Fibroblast of pulmonary artery (primary cell): ENCODE measurements around the gene TMEM238.

ENCODE experiments used
- DNase-seq: peaks from one replicate; pipeline ENCODE4 v3.0.0-alpha.2; 2010; ENCODE audit warnings: low read depth
- H3K4me3 ChIP-seq: replicated peaks from 2 replicates; pipeline ENCODE4 v1.5.1; 2011; ENCODE audit warnings: low read depth, mild to moderate bottlenecking, control low read depth, low read length, moderate library complexity
- TF ChIP-seq, protein P1 (sequence below): IDR thresholded peaks from 2 replicates; pipeline ENCODE4 v1.5.1; 2011; ENCODE audit warnings: mild to moderate bottlenecking, control low read depth, low read length, inconsistent platforms; ENCODE audit errors: missing control alignments

The TMEM238 gene

DNA sequence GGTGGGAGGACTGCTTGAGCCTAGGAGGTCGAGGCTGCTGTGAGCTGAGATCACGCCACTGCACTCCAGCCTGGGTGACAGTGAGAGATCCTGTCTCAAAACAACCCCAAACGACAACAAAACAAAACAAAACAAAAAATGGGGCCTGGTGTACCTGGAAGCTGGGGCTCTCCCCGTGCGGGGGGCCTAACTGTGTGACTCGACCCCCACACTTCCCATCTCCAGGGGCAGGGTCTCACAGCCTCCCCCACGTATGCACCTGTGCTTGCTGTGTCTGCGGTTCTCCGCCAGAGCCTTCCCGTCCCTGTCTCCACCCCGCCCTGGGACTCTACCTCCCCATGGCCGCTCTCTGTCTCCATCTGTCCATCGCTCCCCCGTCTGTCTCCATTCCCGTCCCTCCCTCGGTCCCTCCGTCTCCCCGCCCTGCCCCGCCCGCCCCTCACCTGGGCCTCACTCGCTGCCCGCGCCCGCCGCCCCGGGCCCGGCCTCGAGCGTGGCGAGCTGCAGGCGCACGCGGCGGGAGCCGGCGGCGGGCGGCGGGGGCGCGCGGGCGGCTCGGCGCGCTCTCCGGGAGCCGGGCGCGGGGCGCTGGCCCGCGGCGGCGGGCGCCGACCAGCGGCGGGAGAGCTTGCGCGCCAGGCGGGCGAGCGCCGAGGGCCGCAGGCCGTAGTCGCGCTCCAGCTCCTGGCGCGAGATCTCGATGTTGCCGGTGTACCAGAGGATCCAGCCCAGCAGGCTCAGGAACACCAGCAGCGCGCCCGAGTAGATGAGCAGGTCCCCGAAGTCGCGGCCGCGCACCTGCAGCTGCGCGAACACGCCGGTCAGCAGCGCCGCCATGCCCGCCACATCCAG, 587 bp downstream of the TMEM238 start:
- TF ChIP-seq, protein P1, sequence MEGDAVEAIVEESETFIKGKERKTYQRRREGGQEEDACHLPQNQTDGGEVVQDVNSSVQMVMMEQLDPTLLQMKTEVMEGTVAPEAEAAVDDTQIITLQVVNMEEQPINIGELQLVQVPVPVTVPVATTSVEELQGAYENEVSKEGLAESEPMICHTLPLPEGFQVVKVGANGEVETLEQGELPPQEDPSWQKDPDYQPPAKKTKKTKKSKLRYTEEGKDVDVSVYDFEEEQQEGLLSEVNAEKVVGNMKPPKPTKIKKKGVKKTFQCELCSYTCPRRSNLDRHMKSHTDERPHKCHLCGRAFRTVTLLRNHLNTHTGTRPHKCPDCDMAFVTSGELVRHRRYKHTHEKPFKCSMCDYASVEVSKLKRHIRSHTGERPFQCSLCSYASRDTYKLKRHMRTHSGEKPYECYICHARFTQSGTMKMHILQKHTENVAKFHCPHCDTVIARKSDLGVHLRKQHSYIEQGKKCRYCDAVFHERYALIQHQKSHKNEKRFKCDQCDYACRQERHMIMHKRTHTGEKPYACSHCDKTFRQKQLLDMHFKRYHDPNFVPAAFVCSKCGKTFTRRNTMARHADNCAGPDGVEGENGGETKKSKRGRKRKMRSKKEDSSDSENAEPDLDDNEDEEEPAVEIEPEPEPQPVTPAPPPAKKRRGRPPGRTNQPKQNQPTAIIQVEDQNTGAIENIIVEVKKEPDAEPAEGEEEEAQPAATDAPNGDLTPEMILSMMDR: no peak
- H3K4me3 ChIP-seq: peak overlapping the region; percentile 40
- peak; percentile 73 for DNase-seq

DNA sequence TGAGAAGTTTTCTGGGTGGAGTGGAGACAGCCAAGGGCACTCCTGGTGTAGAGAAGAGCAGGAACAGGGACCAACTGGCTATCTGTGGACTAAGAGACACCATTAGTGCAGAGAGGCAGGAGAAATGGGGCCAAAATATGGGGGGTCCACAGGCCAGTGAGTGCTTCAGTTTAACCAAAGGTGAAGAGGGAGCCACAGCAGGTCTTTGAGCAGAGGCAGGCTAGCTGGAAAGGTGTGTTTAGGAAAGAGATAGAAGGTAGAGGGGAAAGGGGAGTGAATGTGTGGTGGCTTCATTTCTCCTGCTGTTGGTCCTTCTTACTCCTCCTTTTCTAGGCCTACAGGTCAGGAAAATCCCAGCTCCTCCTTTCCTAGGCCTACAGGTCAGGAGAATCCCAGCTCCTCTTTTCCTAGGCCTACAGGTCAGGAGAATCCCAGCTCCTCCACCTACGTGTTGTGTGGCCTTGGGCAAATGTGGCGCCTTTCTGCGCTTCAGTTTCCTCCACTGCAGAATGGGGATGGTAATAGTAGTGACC, 1.5 kb downstream of the TMEM238 start:
- no peak for DNase-seq
- no peak overlapping the region for H3K4me3 ChIP-seq
- TF ChIP-seq, protein P1: no peak

DNA sequence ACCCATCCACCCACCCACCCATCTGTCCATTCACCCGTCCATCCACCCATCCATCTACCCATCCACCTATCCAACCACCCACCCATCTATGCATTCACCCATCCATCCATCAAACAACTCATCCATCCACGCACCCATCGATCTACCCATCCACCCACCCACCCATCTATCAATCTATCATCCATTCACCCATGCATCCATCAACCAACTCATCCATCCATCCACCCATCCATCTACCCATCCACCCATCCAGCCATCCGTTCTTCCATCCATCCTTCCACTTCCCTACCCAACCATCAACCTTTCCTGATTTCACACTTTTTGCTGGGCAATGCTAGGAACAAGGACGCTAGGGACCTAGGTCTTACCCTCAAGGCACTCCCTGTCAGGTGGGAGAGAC, 2.1 kb downstream of the TMEM238 start:
- DNase-seq: no peak
- TF ChIP-seq, protein P1: no peak
- no peak overlapping the region for H3K4me3 ChIP-seq

DNA sequence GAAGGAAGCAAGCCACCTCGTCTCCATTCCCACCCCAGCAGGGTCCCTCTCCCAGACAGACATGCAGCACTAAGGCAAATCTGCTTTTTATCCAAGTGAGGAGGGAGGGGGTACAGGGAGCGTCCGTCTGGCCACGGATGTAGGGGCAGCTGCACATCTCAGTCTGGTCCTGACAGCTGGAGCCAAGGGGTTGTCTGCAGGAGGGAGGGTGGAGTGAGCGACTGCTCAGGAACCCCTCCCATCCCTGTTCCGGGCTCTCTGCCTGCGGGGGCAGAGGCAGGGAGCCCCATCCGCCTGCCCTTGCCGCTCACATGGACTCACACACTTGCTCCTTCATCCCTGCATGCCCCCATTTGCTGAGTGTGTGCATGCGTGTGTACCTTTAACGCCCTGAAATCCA, 4.9 kb downstream of the TMEM238 start:
- H3K4me3 ChIP-seq: no peak overlapping the region
- TF ChIP-seq, protein P1: no peak
- DNase-seq: no peak

DNA sequence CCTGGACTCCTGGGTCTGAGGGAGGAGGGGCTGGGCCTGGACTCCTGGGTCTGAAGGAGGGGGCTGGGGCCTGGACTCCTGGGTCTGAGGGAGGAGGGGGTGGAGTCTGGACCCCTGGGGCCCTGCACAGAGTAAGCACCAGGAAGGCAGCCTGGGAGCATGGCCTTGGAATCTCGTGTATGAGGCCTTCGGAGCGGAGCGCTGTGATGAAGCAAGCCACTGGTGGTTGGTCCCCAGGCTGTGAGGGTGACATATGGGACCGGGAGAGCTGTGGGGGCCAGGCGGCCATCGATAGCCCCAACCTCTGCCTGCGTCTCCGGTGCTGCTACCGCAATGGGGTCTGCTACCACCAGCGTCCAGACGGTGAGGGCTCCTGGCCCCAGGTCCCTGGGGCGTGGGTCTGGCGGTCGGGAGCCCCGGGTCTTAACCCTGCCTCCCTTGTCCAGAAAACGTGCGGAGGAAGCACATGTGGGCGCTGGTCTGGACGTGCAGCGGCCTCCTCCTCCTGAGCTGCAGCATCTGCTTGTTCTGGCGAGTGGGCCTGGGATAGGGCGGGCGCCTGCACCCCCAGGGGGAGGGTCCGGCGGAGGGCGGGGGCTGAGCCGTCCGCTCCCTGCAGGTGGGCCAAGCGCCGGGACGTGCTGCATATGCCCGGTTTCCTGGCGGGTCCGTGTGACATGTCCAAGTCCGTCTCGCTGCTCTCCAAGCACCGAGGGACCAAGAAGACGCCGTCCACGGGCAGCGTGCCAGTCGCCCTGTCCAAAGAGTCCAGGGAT, 6.5 kb downstream of the TMEM238 start:
- no peak for DNase-seq
- H3K4me3 ChIP-seq: no peak overlapping the region
- TF ChIP-seq, protein P1: no peak

DNA sequence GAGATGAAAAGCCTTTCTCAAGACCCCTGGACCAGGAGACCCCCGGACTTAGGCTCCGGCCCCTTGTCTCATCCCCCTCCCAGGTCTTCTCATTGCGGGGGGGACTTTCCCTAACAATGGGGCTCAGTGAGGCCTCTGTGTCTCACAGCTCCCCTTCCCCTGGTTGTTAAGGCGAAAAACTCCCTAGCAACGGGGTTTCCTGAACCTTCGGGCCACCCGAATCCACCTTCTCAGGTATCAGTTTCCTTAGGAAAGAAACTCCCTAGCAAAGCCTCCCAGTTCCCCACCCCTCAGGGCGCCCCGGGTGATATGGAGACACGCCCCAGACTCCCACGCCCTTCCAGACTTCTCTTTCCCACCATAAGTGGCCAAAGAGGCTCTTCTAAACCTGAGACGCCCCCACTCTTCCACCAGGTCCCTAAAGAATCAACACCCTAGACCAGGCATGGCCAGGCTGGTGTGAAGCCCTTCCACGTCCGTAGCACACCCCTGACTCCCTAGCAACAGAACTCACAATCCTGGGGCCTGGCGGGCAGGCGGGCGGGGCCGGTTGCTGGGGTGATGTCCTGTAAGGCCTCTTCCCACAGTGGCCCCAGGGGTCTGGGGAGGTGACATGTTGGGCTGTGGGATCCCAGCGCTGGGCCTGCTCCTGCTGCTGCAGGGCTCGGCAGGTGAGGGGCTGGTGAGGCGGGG, 7.7 kb downstream of the TMEM238 start, which contains the start of gene TMEM190:
TSS of gene TMEM190 (plus strand) at position 586 of the 693 bp plus-strand sequence. CDS start at position 614, 28 bp downstream.
- DNase-seq: no peak
- H3K4me3 ChIP-seq: no peak within 1 kb of the TSS
- TF ChIP-seq, protein P1: no peak
